GM23248 (cell line): Measurements from ENCODE around the gene C19orf33.

ENCODE experiments used
- EZH2 ChIP-seq: fragments of 200-600 bp; sonication (generic); IDR thresholded peaks from 2 replicates; pipeline ENCODE4 v1.6.1; 2018; ENCODE audit warnings: antibody characterized with exemption, mild to moderate bottlenecking; ENCODE audit not compliant: insufficient read depth, poor library complexity, severe bottlenecking
- EZH2phosphoT487 ChIP-seq: fragments of 200-600 bp; sonication (generic); IDR thresholded peaks from 2 replicates; pipeline ENCODE4 v1.6.1; 2018; ENCODE audit warnings: antibody characterized with exemption, moderate library complexity, mild to moderate bottlenecking, low read depth; ENCODE audit not compliant: insufficient read depth

DNA sequence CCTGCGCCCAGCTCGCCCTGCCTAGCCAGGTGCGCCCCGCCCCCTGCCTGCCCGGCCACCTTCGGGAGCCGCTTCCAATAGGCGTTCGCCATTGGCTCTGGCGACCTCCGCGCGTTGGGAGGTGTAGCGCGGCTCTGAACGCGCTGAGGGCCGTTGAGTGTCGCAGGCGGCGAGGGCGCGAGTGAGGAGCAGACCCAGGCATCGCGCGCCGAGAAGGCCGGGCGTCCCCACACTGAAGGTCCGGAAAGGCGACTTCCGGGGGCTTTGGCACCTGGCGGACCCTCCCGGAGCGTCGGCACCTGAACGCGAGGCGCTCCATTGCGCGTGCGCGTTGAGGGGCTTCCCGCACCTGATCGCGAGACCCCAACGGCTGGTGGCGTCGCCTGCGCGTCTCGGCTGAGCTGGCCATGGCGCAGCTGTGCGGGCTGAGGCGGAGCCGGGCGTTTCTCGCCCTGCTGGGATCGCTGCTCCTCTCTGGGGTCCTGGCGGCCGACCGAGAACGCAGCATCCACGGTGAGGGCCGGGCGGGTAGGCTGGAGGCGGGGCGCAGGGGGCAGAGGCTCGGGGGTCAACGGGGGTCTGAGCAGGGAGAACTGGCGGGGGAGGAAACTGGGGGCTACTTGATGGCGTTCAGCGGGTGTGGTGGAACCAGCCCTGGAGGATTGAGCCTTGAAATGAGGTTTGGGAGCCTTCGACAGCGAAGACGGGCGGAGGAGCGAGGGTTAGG lies 39.4 kb upstream of the C19orf33 start, which contains the start of gene SPINT2:
- TF ChIP-seq EZH2 (no peak), EZH2phosphoT487 (no peak)
